NB4 (cell line): Measurements from ENCODE around the gene SECISBP2L.

Experiments used
- CTCF ChIP-seq: IDR thresholded peaks from one replicate; pipeline ENCODE4 v1.5.1; 2012; ENCODE audit warnings: low read depth, low read length
- POLR2A ChIP-seq: IDR thresholded peaks from 2 replicates; pipeline ENCODE4 v1.6.1; 2011; ENCODE audit warnings: mild to moderate bottlenecking; ENCODE audit not compliant: insufficient read length; ENCODE audit errors: extremely low read depth

GRCh38 chr15:49082960-49083359 lies 36.7 kb upstream of the SECISBP2L start:
- no peak for TF ChIP-seq CTCF
- no peak for TF ChIP-seq POLR2A
